ENCODE results near the gene DECR2.

DECR2 gene

DNA sequence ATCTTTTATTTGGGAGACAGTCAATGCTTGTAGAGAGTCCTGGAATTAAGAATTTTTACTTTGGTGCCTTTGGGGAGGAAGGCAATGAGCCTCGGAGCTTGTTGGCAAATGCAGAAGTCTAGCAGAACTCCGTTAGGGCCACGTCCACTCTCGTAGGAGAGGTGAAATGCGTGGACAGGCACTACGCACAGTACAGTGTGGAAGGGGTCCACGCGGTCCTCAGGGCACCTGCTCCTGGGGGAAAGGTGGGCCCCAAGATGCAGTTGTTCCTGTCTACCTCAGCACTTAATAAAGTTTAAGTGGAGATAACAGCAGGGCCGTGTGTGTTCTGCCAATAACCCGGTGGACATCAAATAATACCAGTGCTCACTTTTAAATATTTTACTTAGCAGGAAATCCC lies 25.6 kb downstream of the DECR2 start:
- no peak for DNase-seq

DNA sequence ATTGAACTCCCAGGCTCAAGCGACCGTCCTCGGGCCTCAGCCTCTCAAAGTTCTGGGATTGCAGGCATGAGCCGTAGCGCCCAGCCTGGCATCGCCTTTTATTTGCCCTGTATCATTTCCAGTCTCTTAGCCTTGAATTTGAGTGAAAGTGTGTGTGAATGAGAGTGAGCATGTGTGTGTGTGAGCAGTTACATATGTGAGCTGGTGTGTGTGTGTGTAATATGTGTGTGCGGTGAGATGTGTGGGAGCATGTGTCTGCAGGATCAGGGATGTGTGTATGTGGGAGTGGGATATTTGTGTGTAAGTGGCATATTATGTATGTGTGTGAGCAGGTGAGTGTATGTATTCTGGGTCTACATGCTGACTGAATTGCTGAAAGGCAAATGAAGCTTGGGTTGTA lies 29.2 kb downstream of the DECR2 start:
- DNase-seq = no peak

DNA sequence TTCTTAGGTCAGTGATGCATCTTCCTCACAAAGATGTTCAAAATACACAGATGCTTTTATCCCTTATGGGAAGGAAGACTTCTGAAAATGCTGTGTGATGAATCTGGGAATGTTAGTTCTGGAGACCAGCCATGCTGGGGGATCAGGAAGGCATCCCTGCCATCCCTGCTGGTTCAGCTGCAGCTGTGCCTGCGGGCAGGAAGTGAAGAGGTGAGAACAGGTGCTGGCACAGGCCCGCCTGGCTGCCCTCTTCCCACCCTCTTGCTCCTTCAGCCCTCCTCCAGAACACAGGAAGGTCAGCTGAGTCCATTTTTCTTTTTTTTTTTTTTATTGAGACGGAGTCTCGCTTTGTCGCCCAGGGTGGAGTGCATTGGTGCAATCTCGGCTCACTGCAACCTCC lies 38.9 kb downstream of the DECR2 start:
- DNase-seq = no peak

DNA sequence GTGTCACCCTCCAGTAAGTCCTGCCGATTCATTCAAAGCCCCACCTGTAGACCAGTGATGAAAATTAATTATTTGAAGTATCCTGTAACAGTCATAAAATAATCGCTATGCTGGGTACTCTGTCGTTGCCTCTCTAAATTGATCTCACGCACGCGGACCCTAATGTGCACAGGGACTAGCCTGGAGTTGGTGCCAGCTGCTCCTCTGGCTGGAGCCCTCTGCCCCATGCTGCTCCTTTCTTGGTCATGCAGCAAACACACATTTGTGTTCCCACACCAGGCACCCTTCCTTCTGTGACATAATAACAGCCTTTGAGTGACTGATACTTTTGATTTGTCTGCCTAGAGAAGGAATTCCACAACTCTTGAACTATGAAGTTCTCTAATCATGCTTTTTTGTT lies 39.8 kb downstream of the DECR2 start:
- DNase-seq = no peak

DNA sequence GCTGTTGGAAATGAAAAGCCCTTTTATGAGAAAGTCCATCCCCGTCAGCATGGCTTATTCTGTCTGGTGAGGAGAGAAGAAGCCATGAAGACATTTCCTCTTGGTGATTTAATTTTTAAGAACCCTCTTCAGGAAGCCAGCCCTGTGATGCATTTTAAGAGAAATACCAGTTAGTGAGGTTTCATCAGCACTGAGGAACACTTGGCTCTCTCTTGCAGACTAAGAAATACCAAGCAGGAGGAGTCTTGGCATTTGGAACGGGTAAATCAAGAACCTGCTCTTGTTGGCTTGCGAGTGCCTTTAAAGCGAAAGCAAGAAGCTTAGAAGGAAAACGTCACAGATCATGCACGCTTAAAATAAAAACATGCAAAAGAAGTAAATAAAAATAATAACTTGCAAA lies 41.3 kb downstream of the DECR2 start:
- DNase-seq = peak in 1 of 58 donors; percentile 29

DNA sequence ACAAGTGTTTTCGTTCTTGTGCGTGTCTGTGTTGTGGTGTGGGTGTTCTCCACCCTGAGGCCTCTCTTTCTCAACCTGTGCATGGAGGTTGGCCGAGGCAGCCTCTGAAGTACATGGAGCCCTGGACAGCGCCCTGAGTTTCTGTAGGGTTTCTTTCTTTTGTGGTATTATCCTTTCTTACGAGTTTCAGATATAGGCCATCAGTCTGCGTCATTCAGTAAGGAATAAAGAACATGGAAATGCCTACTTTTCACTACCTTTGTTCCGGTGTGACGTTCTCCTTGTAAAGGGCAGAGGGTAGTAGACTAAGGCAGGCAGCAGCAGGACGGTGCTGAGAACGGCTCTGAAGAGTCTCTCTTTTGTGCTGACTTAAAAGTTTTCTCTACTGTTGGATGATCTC lies 42.3 kb downstream of the DECR2 start:
- no peak for DNase-seq

DNA sequence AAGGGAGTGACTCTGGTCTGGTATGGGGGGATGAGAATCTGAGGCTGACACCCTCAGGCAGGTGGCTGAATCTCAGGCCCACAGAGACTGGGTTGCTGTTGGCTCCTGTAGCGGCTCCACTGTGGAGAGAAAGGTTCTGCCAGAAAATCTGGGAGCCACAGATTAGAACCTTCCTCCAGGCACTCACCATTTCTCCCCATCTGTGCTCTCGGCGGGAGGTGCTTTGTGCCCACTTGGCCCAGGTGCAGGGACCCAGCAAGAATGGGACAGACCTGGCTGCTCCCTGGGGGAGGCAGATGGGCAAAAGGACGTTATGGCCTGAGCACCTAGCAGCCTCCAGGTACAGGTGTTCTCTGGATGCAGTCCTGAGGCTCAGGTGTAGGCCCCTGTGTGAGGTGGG lies 43.9 kb downstream of the DECR2 start:
- DNase-seq = no peak

DNA sequence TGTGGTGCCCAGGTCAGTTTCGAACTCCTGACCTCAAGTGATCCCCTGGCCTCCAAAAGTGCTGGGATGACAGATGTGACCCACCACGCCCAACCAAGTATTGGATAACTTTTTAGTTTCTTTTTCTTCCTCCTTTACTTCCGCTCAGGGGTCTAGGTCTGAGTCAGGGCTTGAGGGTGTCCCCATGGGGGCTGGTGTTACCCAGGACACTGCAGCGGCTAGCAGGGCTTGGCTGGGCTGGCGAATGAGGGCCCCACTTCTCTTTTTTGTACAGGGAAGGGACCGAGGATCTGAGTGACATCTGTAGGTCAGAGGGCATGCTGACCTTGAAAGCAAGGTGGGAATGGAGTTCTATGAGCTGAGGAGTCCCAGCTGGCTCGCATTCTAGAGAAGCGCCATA lies 48.7 kb downstream of the DECR2 start:
- no peak for DNase-seq

DNA sequence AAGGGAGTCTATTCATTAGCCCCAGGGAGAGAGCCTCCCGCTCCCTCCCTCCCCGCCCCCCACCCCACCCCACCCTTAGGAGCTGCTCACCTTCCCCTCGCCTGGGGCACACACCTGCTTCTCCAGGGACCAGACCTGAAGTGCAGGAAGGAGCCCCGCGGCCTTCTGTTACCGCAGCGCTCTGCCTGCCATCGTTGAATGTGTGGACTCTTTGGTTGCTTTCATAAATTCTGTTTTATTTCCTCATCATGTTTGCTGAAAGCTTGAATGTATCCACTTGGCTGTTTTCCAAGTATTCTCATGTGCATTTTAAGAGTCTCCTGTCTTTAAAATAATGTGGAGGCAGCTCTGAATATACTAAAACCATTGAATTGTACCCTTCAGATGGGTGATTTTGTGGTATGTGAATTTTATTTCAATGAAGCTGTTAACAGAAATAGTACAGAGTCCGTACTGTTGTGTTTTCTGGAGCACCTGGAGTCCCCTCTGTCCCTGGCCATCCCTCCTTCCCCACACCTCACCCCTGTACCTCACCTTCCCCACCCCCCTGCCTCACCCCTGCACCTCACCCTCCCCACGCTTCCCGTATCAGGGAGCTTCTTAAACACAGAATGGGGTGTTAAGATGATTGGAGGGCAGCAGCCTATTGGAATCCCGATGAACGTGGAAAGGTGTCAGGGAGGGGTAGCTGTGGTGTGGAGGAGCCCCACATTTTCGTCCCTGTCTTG lies 49.3 kb downstream of the DECR2 start:
- DNase-seq = no peak

DNA sequence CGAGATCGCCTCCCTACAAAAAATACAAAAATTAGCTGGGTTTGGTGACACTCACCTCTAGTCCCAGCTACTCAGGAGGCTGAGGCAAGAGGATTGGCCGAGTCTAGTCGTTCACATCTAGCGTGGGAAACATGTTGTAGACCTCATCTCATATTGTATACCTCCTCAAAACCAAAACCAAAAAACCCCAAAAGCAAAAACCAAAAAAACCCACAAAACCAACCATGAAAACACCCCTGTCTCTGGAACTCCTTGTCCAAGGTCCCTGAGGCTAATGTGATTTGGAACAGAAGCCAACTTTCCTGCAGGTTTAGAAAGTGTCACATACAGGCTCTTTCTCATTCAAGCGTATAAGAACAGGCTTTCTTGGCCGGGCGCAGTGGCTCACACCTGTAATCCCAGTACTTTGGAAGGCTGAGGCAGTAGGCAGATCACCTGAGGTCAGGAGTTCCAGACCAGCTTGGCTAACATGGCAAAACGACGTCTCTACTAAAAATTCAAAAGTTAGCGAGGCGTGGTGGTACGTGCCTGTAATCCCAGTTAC lies 52.8 kb downstream of the DECR2 start:
- DNase-seq = no peak

DNA sequence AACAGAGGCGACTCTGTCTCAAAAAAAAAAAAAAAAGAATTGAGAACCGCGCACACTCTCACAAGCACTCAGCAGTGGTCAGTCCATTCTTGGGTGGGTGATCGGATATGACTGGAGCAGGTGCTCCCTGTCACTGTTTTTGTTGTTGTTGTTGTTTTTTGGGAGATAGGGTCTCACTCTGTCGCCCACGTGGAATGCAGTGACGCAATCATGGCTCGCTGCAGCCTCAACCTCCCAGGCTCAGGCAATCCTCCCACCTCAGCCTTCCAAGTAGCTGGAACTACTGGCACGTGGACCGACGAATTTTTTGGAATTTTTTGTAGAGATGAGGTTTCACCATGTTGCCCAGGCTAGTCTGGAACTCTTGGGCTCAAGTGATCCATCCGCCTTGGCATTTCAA lies 53.8 kb downstream of the DECR2 start:
- DNase-seq = no peak

DNA sequence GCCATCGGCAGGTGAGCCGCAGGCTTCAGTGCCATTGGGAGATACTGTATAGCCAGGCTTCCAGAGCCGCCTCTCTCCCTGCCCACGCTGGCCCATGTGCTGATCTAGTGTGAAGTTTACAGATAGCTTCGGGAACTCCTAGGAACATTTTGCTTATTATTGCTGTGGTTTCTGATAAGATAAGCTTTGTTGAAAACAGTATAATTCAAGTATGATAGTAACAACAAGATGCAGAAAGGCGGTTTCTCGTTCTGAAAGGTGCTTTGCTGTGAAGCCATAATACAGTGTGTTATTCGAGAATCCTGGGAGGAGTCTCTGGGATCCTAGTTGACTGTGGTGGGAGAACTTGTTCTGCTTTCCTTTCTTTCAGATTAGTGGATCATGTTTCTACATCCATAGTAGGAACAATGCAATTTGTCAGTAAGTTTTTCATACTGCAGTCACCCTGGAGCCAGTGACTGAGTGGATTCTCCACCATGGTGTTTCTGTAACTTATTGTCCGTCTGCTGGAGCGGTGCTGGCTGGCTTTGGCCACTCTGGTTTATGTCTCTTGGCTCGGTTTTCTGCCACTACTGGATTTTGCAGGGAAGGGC lies 55.3 kb downstream of the DECR2 start:
- peak in 13 of 58 donors; percentile 9 to 42 (median 22) for DNase-seq

DNA sequence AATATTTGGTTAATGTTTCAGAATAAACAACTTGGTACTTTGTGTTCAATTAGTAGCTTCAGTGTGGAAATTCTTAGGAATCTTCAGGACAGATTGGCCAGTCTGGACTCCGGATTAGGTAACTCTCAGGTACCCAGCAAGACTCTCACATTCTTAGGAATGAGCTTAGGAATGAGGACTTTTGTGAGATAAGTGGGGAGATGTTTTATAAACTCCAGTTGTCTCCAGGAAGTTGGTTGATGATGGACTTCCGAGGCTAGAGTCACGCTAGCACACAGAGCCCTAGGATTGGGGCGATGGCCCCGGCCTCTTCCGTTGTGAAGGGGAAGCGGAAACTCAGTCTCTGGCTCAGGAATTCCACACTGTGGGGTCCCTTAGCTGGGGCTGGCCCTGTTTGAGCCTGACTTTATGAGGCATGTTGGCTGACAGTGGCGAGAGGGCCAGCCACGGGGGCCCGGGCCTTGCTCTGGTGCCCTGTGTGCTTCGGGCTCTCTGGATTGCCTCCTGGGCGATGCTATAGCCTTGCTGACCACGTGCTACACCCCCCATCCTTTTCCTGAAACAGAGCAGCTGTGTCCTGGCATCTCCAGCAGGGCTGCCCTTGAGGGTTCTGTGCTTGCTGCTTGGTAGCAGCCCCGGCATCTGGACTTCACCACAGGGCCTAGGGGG lies 56.2 kb downstream of the DECR2 start:
- DNase-seq = peak in 35 of 58 donors; percentile 5 to 71 (median 39)

DNA sequence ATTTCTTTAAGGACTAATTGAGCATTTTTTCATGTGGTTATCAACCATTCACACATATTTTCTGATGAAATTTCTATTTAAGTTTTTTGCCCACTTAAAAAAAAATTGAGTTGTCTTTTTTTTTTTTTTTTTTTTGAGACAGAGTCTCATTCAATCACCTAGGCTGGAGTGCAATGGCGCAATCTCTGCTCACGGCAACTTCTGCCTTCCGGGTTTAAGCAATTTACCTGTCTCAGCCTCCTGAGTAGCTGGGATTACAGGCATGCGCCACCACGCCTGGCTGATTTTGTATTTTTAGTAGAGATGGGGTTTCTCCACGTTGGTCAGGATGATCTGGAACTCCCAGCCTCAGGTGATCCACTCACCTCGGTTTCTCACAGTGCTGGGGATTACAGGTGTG lies 58.1 kb downstream of the DECR2 start:
- DNase-seq = no peak

DNA sequence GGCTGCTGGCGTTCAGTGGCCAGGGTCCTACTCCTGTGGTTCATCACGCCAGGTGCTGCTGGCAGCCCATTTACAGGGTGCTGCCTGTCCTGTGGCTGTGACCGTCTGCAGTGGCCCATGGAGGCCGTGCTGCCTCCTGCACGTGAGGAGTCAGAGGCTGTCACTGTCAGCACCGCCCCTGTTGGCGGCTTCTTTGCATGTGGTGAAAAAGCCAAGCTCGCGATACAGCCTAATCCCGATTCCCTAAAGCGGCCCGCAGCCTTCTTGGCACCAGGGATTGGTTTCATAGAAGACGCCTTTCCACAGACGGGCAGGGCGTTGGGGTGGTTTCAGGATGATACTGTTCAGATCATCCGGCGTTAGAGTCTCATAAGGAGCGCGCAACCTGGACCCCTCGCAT lies 59.1 kb downstream of the DECR2 start:
- no peak for DNase-seq
